ENCODE results near the gene HORMAD2.
"Not testable (repeated sequence)": the region's sequence is repeated elsewhere in the genome, so short reads cannot be mapped to it uniquely, and the experiment has no call there.

Gene HORMAD2

DNA sequence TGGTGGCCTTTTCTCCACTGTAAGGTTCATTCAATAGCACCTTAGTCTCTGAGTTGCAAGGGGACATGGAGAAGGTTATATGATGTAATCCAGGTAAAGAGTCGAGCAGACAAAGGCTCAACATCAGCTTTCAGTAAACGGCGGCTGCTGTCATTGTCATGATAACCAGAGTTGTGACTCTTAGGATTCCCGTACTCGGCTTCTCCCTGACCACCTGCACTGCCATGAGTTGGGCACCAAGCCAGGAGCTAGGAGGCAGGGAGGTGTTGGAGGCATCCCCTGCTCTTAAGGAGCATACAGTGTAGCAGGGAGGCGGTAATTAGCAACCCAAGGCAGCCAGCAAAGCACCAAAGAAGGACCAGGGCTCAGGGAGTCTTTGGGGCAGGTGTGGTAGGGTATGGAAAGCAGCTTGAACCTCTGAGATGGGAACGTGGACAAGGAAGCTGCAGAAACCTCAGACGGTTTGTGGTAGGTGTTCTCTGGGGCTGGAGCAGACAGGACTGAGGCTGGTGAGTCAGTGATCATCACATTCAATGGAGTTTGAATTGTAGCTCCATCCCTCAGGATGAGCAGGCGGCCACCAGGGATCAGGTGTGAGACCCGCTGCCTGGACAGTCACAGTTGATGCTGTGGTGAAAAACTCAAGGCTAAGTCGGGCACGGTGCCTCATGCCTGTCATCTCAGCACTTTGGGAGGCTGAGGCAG, 134.6 kb downstream of the HORMAD2 start:
- no peak for DNase-seq

DNA sequence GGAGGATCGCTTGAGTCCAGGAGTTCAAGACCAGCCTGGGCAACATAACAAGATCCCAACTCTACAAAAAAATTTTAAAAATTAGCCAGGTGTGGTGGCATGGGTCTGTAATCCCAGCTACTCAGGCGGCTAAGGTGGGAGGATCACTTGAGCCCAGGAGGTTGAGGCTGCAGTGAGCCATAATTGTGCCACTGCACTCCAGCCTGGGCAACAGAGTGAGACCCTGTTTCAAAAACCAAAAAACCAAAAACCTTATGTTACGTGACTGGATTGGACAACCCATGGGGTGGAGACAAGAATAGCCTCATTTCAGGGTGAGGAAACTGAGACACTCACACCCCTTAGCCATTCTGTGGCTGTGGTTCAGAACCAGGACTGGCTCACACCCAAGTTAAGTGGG, 136.0 kb downstream of the HORMAD2 start:
- DNase-seq = not testable (repeated sequence)

DNA sequence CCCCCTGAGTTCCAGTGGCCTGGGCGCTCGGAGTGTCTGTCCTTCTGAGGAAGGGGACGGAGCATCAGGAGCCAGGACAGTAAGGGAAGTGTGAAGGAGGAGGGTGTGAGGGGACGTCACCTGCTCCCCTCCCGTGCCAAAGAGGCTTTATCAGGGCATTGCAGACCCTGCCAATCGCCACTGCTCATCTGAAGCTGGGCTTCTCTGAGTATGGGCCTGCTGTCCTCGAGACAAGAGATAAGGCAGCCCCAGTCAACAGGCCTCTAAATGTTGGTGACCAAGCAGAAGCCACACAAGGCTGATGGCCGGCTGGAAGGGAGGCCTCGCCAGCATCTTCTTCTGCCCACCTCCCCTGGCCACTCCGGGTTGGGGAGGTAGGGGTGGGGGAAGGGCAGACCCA, 136.4 kb downstream of the HORMAD2 start:
- DNase-seq = no peak

DNA sequence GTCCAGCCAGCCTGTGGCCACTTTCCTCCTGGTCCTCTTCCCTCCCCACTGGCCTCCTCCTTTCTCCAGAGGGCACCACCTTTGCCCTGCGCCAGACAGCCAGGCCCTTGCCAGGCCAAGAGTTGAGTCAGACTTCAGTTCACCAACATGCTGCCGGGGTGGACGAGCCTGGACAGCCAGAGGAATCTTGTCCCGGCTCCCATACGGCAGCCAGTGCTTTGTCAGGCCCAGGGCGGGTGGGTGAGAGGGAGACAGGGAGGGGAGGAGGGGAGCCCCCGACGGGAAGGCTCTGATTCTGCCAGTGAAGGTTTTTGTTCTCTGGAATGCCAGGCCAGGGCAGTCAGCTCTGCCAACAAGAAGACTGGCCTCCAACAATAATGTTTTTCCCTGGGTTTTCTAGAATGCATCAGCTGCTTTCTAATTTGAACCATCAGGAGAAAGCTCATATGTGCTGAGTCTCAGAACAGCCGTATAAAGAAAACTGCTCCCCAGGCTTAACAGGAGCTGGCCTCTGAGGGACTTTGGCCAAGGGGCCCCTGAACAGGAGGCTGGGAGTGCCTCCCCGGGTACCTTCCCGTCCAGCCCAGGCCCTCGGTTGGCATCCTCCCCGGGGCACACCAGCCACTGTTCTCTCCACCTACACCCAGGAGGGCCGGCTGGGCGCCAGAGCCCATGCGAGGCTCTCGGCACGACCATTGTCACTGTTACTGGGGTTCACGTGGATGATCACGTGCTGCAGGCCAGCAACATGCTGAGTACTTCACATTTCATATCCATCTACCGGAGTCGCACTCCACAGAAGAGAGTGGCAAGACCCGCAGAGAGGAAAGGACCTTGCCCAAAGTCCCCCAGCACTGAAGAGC, 137.7 kb downstream of the HORMAD2 start:
- no peak for DNase-seq

DNA sequence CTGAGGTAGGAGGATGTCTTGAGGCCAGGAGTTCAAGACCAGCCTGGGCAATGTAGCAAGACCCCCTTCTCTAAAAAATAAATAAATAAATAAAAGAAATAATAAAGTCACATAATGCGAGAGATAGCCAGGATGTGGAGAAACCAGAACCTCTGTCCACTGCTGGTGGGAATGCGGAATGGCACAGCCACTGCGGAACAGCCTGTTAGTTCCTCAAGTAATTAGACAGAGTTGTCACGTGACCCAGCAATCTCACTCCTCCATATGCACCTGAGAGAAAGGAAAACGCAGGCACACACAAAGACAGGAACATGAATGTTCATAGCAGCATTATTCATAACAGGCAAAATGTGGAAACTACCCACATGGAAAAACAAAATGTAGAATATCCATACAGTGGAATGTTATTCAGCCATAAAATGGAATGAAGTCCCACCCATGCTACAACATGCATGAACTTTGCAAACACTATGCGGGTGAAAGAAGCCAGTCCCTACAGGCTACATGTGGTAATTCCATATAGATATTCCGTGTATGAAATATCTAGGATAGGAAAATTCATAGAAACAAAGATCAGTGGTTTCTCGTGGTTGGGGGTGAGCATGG, 138.9 kb downstream of the HORMAD2 start:
- no peak for DNase-seq

DNA sequence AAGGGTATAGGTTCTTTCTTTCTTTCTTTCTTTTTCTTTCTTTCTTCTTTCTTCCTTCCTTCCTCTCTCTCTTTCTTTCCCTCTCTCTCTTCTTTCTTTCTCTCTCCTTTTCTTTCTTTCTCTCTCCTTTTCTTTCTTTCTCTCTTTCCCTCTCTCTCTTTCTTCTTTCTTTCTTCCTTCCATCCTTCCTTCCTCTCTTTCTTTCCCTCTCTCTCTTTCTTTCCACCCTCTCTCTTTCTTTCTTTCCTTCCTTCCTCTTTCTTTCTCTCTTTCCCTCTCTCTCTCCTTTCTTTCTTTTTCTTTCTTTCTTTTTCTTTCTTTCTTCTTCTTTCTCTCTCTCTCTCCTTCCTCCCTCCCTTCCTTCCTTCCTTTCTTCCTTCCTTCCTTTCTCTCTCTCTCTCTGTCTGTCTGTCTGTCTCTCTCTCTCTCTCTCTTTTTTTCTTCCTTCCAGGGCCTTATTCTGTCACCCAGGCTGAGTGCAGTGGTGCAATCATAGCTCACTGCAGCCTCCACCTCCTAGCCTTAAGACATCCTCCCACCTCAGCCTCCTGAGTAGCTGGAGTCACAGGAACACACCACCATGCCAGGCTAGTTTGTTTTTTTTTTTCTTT, 139.5 kb downstream of the HORMAD2 start:
- no peak for DNase-seq

DNA sequence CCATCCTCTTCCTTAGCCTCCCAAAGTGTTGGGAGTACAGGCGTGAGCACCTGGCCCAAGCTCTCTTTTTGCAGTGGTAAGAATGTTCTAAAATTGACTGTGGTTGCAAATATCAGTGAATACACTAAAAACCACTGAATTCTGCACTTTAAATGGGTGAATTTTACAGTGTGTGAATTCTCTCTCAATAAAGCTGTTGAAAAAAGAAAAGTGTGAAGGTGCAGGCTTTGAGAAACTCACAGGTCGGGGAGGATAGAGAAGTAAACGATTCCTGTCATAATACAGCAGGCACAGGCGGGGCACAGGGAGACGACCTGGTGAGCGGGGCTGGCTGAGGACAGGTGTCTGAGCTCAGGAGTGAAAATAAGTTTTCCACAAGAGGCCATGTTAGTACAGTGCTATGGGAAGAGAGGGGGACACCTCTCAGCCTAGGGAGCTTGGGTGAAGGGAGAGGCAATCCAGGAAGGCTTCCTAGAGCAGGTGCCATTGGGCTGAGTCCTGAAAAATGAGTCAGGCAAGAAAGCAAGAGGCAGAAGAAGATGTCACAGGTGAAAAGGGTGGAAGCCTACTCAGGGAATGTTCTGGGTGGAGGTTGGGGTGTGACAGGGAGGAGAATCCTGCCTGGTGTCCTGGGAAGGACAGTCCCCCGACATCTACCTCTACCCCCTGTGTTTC, 140.2 kb downstream of the HORMAD2 start:
- peak; percentile 8 for DNase-seq

DNA sequence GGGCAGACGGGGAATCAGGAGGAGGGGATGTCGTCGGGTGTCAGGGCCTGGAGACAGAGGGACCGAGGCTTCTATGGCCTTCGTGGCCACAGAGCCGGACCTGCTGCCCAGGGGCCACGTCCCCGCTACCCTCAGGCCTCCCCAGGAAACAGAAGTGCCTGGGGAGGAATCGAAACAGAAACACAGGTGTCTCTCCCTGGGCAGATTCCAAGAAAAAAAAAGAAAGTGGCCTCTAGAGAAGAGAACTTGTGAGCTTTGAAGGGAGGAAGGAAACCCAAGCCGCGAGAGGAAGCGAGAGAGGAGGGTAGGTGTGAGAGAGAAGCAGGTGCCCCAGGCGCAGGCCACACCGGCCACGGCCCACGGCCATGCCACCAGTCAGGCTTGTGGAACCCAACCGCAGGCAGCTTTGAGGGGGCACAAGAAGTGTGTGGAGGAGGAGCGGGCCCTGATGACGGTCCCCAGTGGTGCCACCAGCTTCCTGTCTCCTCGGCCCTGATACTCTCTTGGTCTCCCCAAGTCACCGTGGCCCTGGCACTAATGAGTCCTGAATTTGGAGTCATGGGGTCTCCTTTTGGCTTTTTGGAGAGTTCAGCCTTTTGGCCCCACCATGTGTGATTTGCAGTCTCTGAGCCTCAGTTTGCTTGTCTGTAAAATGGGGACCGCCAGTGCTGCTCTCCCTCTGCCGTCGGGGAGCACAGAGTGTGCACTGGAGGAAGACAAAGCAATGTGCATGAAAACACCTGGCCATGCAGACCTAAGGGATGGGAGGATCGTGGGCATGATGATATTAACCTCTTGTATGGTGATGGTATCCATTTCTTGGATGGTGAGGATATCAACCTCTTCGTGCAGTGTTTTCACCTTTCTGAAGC, 141.1 kb downstream of the HORMAD2 start:
- DNase-seq = peak; percentile 58

DNA sequence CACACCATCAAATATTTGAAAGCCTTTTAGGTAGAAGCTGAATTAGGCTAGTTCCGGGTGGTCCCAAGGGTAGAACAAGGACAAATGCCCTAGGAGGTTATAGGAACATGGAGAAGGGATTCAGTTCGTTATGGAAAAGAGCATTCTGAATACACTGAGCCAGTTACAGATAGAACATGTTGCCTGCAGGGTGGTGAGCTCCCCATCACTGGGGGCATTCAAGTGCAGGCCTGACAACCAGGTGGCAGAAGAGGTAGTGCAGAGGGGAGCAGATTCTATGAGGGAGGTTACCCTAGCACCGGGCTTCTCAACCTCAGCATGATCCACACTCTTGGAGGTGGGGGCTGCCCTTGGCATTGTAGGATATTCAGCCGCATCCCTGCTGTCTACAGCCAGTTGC, 142.1 kb downstream of the HORMAD2 start:
- no peak for DNase-seq

DNA sequence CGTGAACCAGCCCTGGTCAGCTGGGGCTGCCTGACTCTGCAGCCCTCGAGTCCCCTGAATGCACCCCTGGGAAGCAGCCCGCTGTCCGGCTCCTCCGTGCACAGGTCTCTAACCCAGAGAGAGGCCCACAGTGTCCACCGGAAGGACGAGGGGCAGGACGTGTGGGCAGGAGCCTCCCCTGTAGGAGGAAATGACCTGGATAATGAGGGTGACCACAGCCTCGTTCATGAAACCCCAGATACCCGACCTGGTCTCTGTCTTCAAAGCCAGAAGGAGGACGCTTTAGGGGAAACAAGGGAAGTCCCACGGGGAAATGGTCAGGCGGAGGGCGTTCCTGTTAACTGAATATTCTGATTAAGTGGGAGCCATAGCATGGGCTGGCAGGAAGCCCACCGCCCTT, 143.0 kb downstream of the HORMAD2 start:
- DNase-seq = no peak

DNA sequence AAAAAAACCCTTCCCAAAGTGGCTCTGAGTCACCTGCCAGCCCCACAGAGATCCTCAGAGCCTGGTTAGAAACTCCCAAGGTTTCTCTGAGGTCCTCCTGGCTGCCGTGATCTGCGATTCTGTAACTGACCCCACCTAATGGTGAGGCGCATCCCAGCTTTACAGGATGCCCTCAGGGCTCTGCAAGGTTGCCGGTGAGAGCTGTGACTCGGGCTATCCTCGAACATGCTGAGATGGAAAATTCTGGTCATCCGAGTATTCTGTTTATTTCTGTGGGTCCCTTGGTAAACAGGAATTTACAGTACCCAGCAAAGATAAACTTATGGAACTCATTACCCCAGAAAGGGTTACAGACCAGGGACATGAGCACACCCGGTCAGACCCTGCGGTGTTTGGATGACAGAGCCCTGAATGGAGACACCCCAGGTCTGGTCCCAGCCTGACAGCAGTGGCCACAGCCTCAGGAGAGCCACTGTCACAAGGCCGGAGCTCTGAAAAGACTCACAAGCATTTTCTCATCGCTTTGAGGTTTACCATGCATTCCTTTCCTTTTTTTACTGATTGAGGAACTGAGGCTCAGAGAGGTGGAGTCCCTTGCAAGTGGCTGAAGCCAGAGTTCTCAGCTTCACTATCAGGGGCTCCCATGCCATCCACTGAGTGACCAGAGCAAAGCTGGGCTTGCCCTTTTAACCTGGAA, 144.0 kb downstream of the HORMAD2 start:
- DNase-seq = no peak

DNA sequence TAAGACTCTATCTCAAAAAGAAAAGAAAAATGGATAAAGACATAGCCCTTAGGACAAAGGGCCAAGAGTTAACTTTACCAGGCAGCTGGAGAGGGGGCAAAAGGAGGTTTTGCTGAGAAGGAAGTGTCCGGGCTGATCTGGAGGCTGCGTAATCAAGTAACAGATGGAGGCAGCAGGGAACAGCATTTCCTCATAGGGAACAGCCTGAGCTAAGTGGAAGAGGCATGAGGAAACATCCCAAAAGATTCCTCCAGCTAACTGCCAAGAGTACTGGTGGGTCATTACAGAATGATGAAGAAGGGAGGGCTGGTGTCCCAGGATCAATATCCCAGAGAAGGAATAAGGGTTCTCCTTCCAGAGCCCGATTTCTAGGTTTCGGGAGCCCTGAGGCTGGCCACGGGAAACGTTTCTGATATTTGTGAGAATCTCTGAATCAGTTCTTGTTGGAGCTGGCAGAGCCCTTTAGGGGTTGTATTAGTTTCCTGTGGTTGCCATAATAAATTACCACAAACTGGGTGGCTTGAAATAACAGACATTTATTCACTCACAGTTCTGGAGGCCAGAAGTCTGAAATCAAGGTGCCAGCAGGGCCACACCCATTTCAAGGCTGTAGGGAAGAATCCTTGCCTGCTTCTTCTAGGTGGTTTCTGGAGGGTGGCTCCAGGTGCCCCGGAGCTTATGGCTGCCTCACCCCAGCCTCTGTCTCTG, 145.1 kb downstream of the HORMAD2 start:
- DNase-seq = no peak

DNA sequence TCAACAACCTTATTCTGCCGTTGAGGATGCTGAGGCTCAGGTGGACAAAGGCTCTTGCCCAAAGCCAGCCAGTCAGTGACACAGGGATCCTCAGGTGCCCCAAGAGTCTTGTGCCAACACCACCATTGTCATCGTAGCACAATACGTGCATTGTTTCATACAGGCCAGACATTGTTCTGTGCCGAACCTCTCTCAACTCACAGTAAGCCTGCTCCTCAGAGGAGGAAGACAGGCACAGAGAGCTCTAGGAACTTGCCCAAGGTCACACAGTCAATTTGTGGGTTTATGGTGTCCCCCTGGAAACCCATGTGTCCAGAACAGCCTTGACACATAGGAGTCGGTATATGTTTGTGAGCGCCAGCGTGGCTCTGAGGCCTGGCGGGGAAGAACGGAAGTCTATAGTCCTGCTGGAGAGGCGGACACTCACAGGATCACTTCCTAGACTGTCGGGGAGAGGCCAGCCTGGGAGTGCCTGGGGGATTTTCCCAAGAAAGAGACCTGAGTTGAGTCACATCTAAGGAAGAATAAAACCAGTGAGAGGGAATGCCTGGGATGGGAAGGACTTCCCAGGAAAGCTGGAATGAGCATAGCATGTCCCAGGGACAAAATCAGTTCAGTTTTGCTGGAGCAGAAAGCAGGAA, 146.0 kb downstream of the HORMAD2 start:
- DNase-seq = no peak
